A549 (cell line): ENCODE measurements around the gene TLCD3B.
A peak's percentile ranks its signal among the peaks of the same experiment; 100 is the strongest.

Source experiments
- BHLHE40 ChIP-seq: IDR thresholded peaks from 2 replicates; pipeline ENCODE4 v1.6.1; 2012; ENCODE audit warnings: low read depth, low read length, inconsistent platforms
- CBX8 ChIP-seq: fragments of 200-600 bp; sonication (generic); IDR thresholded peaks from 2 replicates; pipeline ENCODE4 v1.6.1; 2016
- CHD2 ChIP-seq: fragments of 150-350 bp; IDR thresholded peaks from 2 replicates; pipeline ENCODE4 v1.6.1; 2014; ENCODE audit warnings: low read length; ENCODE audit not compliant: partially characterized antibody
- CHD4 ChIP-seq: fragments of 200-600 bp; sonication (generic); IDR thresholded peaks from 2 replicates; pipeline ENCODE4 v1.6.1; 2016; ENCODE audit warnings: antibody characterized with exemption, mild to moderate bottlenecking, borderline replicate concordance
- CTCF ChIP-seq: fragments of >200 bp; sonication (Bioruptor Twin); formaldehyde crosslinking; IDR thresholded peaks from 3 replicates; pipeline ENCODE4 v1.5.1; 2016
- EP300 ChIP-seq, 2 experiments: fragments of >200 bp; sonication (Bioruptor Twin); formaldehyde crosslinking; IDR thresholded peaks; 2 replicates in 1 of 2; 3 replicates in 1 of 2; pipeline ENCODE4 v1.6.1; 2016 to 2017
- MAX ChIP-seq: IDR thresholded peaks from 2 replicates; pipeline ENCODE4 v1.6.1; 2012
- NFE2L2 ChIP-seq: fragments of 150-350 bp; conservative IDR thresholded peaks from 2 replicates; pipeline ENCODE4 v1.6.1; 2014; ENCODE audit warnings: low read length
- POLR2A ChIP-seq: IDR thresholded peaks from 2 replicates; pipeline ENCODE4 v1.6.1; 2012; ENCODE audit warnings: mild to moderate bottlenecking, low read length
- RAD21 ChIP-seq, 2 experiments: fragments of >200 bp in 1 of 2; sonication (Bioruptor Twin) in 1 of 2; formaldehyde crosslinking in 1 of 2; IDR thresholded peaks in 1 of 2; conservative IDR thresholded peaks in 1 of 2; 2 replicates in 1 of 2; 3 replicates in 1 of 2; pipeline ENCODE4 v1.6.1; 2012 to 2018; ENCODE audit warnings: inconsistent platforms in 1 of 2
- USF2 ChIP-seq: fragments of 450-650 bp; IDR thresholded peaks from 2 replicates; pipeline ENCODE4 v1.6.1; 2014; ENCODE audit warnings: antibody characterized with exemption

DNA sequence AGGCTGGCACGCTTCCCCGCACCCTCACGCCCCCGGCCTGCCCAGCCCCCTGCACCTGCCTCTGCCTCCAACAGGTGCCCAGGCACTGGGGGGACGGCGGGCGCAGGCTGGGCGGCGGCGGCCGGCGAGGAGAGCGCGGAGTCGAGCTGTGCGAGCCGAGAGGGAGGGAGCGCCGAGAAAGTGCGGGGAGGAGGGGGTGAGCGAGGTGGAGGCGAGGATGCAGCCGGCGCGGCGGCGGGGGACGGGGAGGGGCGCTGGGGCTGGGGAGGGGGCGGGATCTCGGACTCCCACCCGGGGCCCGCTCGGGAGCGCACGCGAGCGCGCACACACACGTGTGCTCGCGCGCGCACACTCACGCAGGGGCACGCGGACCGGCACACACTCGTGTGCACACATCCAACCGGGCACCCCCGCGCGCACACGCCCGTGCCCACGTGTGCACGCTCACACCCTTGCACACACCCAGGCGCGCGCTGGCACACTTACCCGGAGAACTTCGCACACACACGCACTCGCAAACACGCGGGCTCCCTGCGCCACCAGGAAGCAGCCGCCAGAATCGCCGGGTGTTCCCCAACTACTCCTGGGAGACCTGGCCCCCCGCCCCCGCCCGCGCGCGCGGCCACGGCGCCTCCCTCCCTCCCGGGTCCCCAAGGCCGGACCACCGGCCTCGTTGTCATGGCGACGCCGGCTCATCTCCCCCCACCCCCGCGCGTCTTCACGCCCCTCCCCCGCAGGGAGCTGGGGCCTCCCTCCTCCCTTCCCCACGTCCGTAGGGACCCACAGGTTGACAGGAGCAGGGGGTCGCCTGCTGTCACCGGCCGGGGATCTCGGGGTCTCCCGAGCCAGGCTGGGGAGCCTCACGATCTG lies 20.0 kb downstream of the TLCD3B start, which contains the start of gene DOC2A:
- no peak for TF ChIP-seq CTCF
- TF ChIP-seq BHLHE40, result no peak
- TF ChIP-seq MAX, result peak; percentile 78
- no peak for TF ChIP-seq CBX8
- TF ChIP-seq CHD2, result no peak
- TF ChIP-seq POLR2A, result no peak
- no peak for TF ChIP-seq EP300 (IDR thresholded peaks at IDR 0.05)
- TF ChIP-seq NFE2L2, result no peak
- TF ChIP-seq RAD21 (conservative IDR thresholded peaks at IDR 0.05 in 1 of 2, IDR thresholded peaks at IDR 0.05 in 1 of 2), result no peak
- TF ChIP-seq CHD4, result no peak
- TF ChIP-seq USF2, result no peak
